PC-9 (cell line): ENCODE data around the gene ALG14. TPM values are rescaled to one million over a fixed set of nuclear protein-coding genes. Genes with fewer than 3 reads are reported as not detected.

Source experiments
- BruUV-seq: library from RNA; stranded (reverse); fragments of 400-500 nt; replicated peaks from 2 replicates; lab custom pipeline; 2021; lab: Mats Ljungman, UMichigan
- CTCF ChIA-PET: fragments of 300-600 bp; sonication (Branson Sonifier 250); formaldehyde crosslinking; loops from one replicate; lab custom pipeline; 2022; ENCODE audit warnings: antibody characterized with exemption; lab: Charles Lee
- POLR2A ChIA-PET: fragments of 300-600 bp; sonication (Branson Sonifier 250); formaldehyde crosslinking; loops from one replicate; lab custom pipeline; 2022; ENCODE audit warnings: antibody characterized with exemption; ENCODE audit not compliant: unreplicated experiment; lab: Charles Lee
- DNase-seq, 2 experiments: peaks; one replicate each; pipeline versions ENCODE4 v3.0.0 to v3.0.0-alpha.2; 2015 to 2022; ENCODE audit warnings: mixed read lengths in 1 of 2
- H2AFZ ChIP-seq: fragments of 200-600 bp; sonication (generic); 2 replicates; pipeline ENCODE4 v1.8.1; 2017; ENCODE audit warnings: antibody characterized with exemption
- H3F3A ChIP-seq: fragments of 200-600 bp; sonication (generic); 2 replicates; pipeline ENCODE4 v1.8.1; 2017; ENCODE audit warnings: antibody characterized with exemption, mild to moderate bottlenecking, low read depth; ENCODE audit not compliant: insufficient read depth
- H3K27ac ChIP-seq: fragments of 200-600 bp; sonication (generic); 2 replicates; pipeline ENCODE4 v1.6.1; 2016; ENCODE audit warnings: mixed run types
- H3K27me3 ChIP-seq: fragments of 200-600 bp; sonication (generic); 2 replicates; pipeline ENCODE4 v1.6.1; 2016; ENCODE audit warnings: low read depth, mixed run types; ENCODE audit not compliant: insufficient read depth
- H3K36me3 ChIP-seq: fragments of 200-600 bp; sonication (generic); 2 replicates; pipeline ENCODE4 v1.6.1; 2016; ENCODE audit warnings: low read depth, mixed run types
- H3K4me1 ChIP-seq: fragments of 200-600 bp; sonication (generic); replicated peaks from 2 replicates; pipeline ENCODE4 v1.6.1; 2016; ENCODE audit warnings: mixed run types; ENCODE audit not compliant: insufficient read depth
- H3K4me2 ChIP-seq: fragments of 200-600 bp; sonication (generic); 2 replicates; pipeline ENCODE4 v1.6.1; 2017; ENCODE audit warnings: mixed run types
- H3K4me3 ChIP-seq: fragments of 200-600 bp; sonication (generic); 2 replicates; pipeline ENCODE4 v1.6.1; 2016; ENCODE audit warnings: mixed run types
- H3K79me2 ChIP-seq: fragments of 200-600 bp; sonication (generic); 2 replicates; pipeline ENCODE4 v1.6.1; 2017; ENCODE audit warnings: low read depth, mixed run types
- H3K9me2 ChIP-seq: fragments of 200-600 bp; sonication (generic); 2 replicates; pipeline ENCODE4 v1.8.1; 2017; ENCODE audit warnings: mild to moderate bottlenecking; ENCODE audit not compliant: insufficient read depth
- H3K9me3 ChIP-seq: fragments of 200-600 bp; sonication (generic); 2 replicates; pipeline ENCODE4 v1.8.1; 2016; ENCODE audit warnings: low read depth; ENCODE audit not compliant: insufficient read depth
- H4K20me1 ChIP-seq: fragments of 200-600 bp; sonication (generic); 2 replicates; pipeline ENCODE4 v1.8.1; 2017; ENCODE audit not compliant: insufficient read depth
- EZH2 ChIP-seq: fragments of 200-600 bp; sonication (generic); IDR thresholded peaks from 2 replicates; pipeline ENCODE4 v1.8.0; 2017; ENCODE audit warnings: antibody characterized with exemption, low read depth
- intact Hi-C: fragments of 100-400 bp; cut with micrococcal nuclease; formaldehyde crosslinking; loops from one replicate; pipeline ENCODE4 v1.10.0; 2022; ENCODE audit not compliant: unreplicated experiment
- total RNA-seq: library from RNA; stranded (reverse); gene quantifications from 2 replicates; pipeline ENCODE4 v1.2.3, GENCODE V29; 2021
- TF ChIP-seq, protein P1 (sequence below): fragments of 200-600 bp; sonication (generic); conservative IDR thresholded peaks from 2 replicates; pipeline ENCODE4 v1.6.1; 2017; ENCODE audit warnings: mixed run types, antibody characterized with exemption, mild to moderate bottlenecking, moderate library complexity

The ALG14 gene
- total RNA-seq, 1 experiment from 2014 or later, result 8.6 TPM

GRCh38 chr1:95085376-95085775 lies 12.6 kb upstream of the ALG14 start:
- BruUV-seq, result no TSS peak
- no peak for DNase-seq
- TF ChIP-seq, protein P1, sequence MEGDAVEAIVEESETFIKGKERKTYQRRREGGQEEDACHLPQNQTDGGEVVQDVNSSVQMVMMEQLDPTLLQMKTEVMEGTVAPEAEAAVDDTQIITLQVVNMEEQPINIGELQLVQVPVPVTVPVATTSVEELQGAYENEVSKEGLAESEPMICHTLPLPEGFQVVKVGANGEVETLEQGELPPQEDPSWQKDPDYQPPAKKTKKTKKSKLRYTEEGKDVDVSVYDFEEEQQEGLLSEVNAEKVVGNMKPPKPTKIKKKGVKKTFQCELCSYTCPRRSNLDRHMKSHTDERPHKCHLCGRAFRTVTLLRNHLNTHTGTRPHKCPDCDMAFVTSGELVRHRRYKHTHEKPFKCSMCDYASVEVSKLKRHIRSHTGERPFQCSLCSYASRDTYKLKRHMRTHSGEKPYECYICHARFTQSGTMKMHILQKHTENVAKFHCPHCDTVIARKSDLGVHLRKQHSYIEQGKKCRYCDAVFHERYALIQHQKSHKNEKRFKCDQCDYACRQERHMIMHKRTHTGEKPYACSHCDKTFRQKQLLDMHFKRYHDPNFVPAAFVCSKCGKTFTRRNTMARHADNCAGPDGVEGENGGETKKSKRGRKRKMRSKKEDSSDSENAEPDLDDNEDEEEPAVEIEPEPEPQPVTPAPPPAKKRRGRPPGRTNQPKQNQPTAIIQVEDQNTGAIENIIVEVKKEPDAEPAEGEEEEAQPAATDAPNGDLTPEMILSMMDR, result no peak
- no peak for TF ChIP-seq EZH2
- no peaks in the 10 kb centered on the region for H3K9me2 ChIP-seq
- no peaks in the 10 kb centered on the region for H4K20me1 ChIP-seq
- ChIA-PET CTCF (interaction anchor here (1.7 to 2.5 kb wide), 2 partner anchors 10 to 148 kb away, joined by 4 to 14 read pairs; partner anchors contain the start of gene RWDD3), POLR2A (interaction anchor here (0.6 kb wide), 1 partner anchor 1906 kb away, joined by 3 read pairs; no protein-coding TSS in a partner anchor)
- H3K79me2 ChIP-seq, result no peaks in the 10 kb centered on the region
- H3K4me2 ChIP-seq, result no peak overlapping the region
- H3F3A ChIP-seq, result peaks cover 12% of the 10 kb centered on the region
- intact Hi-C loops, result no loop called here
- H3K9me3 ChIP-seq, result no peaks in the 10 kb centered on the region; the same call in 1 of the 2 replicates
- no peaks in the 10 kb centered on the region for H3K36me3 ChIP-seq
- peaks cover 24% of the 10 kb centered on the region for H3K4me1 ChIP-seq
- no peak overlapping the region for H3K27ac ChIP-seq
- H2AFZ ChIP-seq, result no peak overlapping the region
- peaks cover 4% of the 10 kb centered on the region; the same call in 1 of the 2 replicates for H3K27me3 ChIP-seq
- no peak overlapping the region for H3K4me3 ChIP-seq

GRCh38 chr1:95084317-95085176 lies 11.8 kb upstream of the ALG14 start:
- no peak overlapping the region for H2AFZ ChIP-seq
- ChIA-PET POLR2A (interaction anchor here (0.6 kb wide), 1 partner anchor 1906 kb away, joined by 3 read pairs; no protein-coding TSS in a partner anchor), CTCF (interaction anchor here (0.8 to 2.5 kb wide), 3 partner anchors 9 to 149 kb away, joined by 4 to 14 read pairs (median 4); partner anchors contain the start of genes ALG14 and RWDD3)
- peaks cover 12% of the 10 kb centered on the region for H3F3A ChIP-seq
- BruUV-seq, result no TSS peak
- H3K27me3 ChIP-seq, result peaks cover 12% of the 10 kb centered on the region
- peak in 1 of 2 experiments; percentile 66 for DNase-seq
- no peak overlapping the region for H3K4me3 ChIP-seq
- no peak overlapping the region for H3K27ac ChIP-seq
- no peaks in the 10 kb centered on the region for H3K79me2 ChIP-seq
- no peak overlapping the region for H3K4me2 ChIP-seq
- no peaks in the 10 kb centered on the region for H3K9me2 ChIP-seq
- H3K36me3 ChIP-seq, result no peaks in the 10 kb centered on the region
- no peaks in the 10 kb centered on the region for H3K9me3 ChIP-seq
- TF ChIP-seq, protein P1, result peak; percentile 83
- TF ChIP-seq EZH2, result no peak
- intact Hi-C loops, result no loop called here
- no peaks in the 10 kb centered on the region for H4K20me1 ChIP-seq
- H3K4me1 ChIP-seq, result peaks cover 24% of the 10 kb centered on the region

DNA sequence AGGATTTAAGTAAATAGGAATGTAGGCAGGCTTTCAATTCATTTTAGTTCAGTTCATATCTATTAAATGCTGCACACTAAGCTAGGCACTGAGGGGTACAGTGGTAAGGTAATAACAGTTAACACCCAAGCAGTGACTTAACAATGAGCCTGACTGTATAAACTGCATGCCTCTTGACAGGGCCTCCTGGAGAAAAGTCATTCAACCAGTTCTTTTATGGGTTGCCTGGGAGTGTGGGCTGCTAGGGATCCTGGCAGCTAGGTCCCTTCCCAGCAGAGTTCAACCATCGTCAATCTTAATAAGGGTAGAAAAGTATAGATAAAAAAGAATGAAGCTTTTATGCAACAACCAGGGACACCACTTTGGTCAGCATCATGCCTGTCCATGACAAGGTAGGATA lies 8.1 kb upstream of the ALG14 start:
- Histone ChIP-seq H3K4me2 (no peak overlapping the region), H3K4me1 (peaks cover 9% of the 10 kb centered on the region; the same call in 1 of the 2 replicates), H3K79me2 (no peaks in the 10 kb centered on the region), H3K9me3 (no peaks in the 10 kb centered on the region), H3K27me3 (peaks cover 22% of the 10 kb centered on the region), H3K9me2 (no peaks in the 10 kb centered on the region), H4K20me1 (no peaks in the 10 kb centered on the region), H3K27ac (no peak overlapping the region), H3F3A (no peaks in the 10 kb centered on the region), H2AFZ (no peak overlapping the region), H3K4me3 (no peak overlapping the region), H3K36me3 (no peaks in the 10 kb centered on the region)
- CTCF ChIA-PET, result no interaction called here
- TF ChIP-seq, protein P1, result no peak
- TF ChIP-seq EZH2, result no peak
- no TSS peak for BruUV-seq
- intact Hi-C loops, result no loop called here
- DNase-seq, result no peak
- POLR2A ChIA-PET, result no interaction called here
